HPDE6-E6E7 (cell line): ENCODE data around the gene SRSF2.
"Not testable (repeated sequence)": the region's sequence is repeated elsewhere in the genome, so short reads cannot be mapped to it uniquely, and the experiment has no call there.

ENCODE experiments used
- DNase-seq: peaks from one replicate; pipeline ENCODE4 v3.0.0; 2011; ENCODE audit warnings: missing footprints; ENCODE audit errors: extremely low spot score

SRSF2 gene

GRCh38 chr17:76737082-76737675 is at the start of gene SRSF2:
Gene SRSF2 (minus strand): TSS chr17:76737331. CDS start chr17:76737160, 171 bp downstream.
- DNase-seq = peak; percentile 94

- DNase-seq = no peak
Observed at GRCh38 chr17:76784926-76785325, 47.8 kb upstream of the SRSF2 start.

GRCh38 chr17:76783146-76783545 is 46.0 kb upstream of the SRSF2 start:
- no peak for DNase-seq

- DNase-seq = no peak
Observed at GRCh38 chr17:76781056-76781982, 44.2 kb upstream of the SRSF2 start.

- no peak for DNase-seq
Observed at GRCh38 chr17:76775021-76775600, 38.0 kb upstream of the SRSF2 start.

- DNase-seq = peak; percentile 74
Observed at GRCh38 chr17:76772842-76773525, 35.9 kb upstream of the SRSF2 start.

- no peak for DNase-seq
Observed at GRCh38 chr17:76758570-76758969, 21.4 kb upstream of the SRSF2 start.

GRCh38 chr17:76757256-76757655 is 20.1 kb upstream of the SRSF2 start:
- no peak for DNase-seq

- DNase-seq = no peak
Observed at GRCh38 chr17:76755285-76755684, 18.2 kb upstream of the SRSF2 start.

GRCh38 chr17:76753061-76753961 is 16.2 kb upstream of the SRSF2 start:
- no peak for DNase-seq

- DNase-seq = no peak
Observed at GRCh38 chr17:76752006-76752405, 14.9 kb upstream of the SRSF2 start.

GRCh38 chr17:76751416-76751993 is 14.4 kb upstream of the SRSF2 start:
- no peak for DNase-seq

GRCh38 chr17:76748657-76749056 is 11.5 kb upstream of the SRSF2 start:
- DNase-seq = no peak

- DNase-seq = no peak
Observed at GRCh38 chr17:76747716-76748363, 10.7 kb upstream of the SRSF2 start.

- DNase-seq = not testable (repeated sequence)
Observed at GRCh38 chr17:76745785-76746184, 8.7 kb upstream of the SRSF2 start.

GRCh38 chr17:76744747-76745146 is 7.6 kb upstream of the SRSF2 start:
- no peak for DNase-seq

GRCh38 chr17:76742958-76743357 is 5.8 kb upstream of the SRSF2 start:
- no peak for DNase-seq

GRCh38 chr17:76740329-76741118 is 3.4 kb upstream of the SRSF2 start:
- no peak for DNase-seq

- DNase-seq = not testable (repeated sequence)
Observed at GRCh38 chr17:76739568-76740115, 2.5 kb upstream of the SRSF2 start.
